Neural cell (in vitro differentiated cells): ENCODE measurements around the gene AP5Z1. TPM values are rescaled to one million over a fixed set of nuclear protein-coding genes. Genes with fewer than 3 reads are reported as not detected.

ENCODE experiments used
- H2AFZ ChIP-seq: fragments of 200-600, 300-800 bp; sonication (generic), shearing (Covaris generic); 2 replicates; pipeline ENCODE4 v1.6.0; 2014; ENCODE audit warnings: low read depth, mild to moderate bottlenecking, antibody characterized with exemption, low read length, moderate library complexity
- H3F3A ChIP-seq: fragments of 200-600 bp; shearing (Covaris generic); 2 replicates; pipeline ENCODE4 v1.6.1; 2016; ENCODE audit warnings: mild to moderate bottlenecking, moderate library complexity, mixed read lengths, antibody characterized with exemption, low read length; ENCODE audit not compliant: insufficient read depth, poor library complexity, severe bottlenecking
- H3K27ac ChIP-seq: fragments of 200-600, 300-800 bp; sonication (generic), shearing (Covaris generic); 2 replicates; pipeline ENCODE4 v1.5.1; 2014; ENCODE audit warnings: mild to moderate bottlenecking, low read length, moderate library complexity
- H3K27me3 ChIP-seq: fragments of 300-800, 200-600 bp; sonication (generic), shearing (Covaris generic); 2 replicates; pipeline ENCODE4 v1.6.0; 2014; ENCODE audit warnings: mild to moderate bottlenecking, low read depth, low read length, moderate library complexity; ENCODE audit not compliant: insufficient read depth
- H3K36me3 ChIP-seq: fragments of 300-800, 200-600 bp; sonication (generic), shearing (Covaris generic); 2 replicates; pipeline ENCODE4 v1.5.1; 2014; ENCODE audit warnings: mild to moderate bottlenecking, antibody characterized with exemption, low read length, moderate library complexity; ENCODE audit not compliant: insufficient read depth
- H3K4me2 ChIP-seq: fragments of 300-800, 200-600 bp; sonication (generic), shearing (Covaris generic); 2 replicates; pipeline ENCODE4 v1.6.0; 2014; ENCODE audit warnings: mild to moderate bottlenecking, low read length
- H3K4me3 ChIP-seq: fragments of 300-800, 200-600 bp; sonication (generic), shearing (Covaris generic); 2 replicates; pipeline ENCODE4 v1.5.1; 2014; ENCODE audit warnings: mild to moderate bottlenecking, low read length, moderate library complexity
- H3K79me2 ChIP-seq: fragments of 200-600 bp; shearing (Covaris generic); replicated peaks from 2 replicates; pipeline ENCODE4 v1.6.0; 2014; ENCODE audit warnings: mild to moderate bottlenecking, low read length, moderate library complexity; ENCODE audit not compliant: insufficient read depth
- H3K9ac ChIP-seq: fragments of 300-800, 200-600 bp; sonication (generic), shearing (Covaris generic); 2 replicates; pipeline ENCODE4 v1.6.1; 2016; ENCODE audit warnings: mild to moderate bottlenecking, low read length, mixed read lengths
- H3K9me2 ChIP-seq: fragments of 200-600 bp; shearing (Covaris generic); 2 replicates; pipeline ENCODE4 v1.6.1; 2016; ENCODE audit warnings: mild to moderate bottlenecking, low read length, mixed read lengths; ENCODE audit not compliant: insufficient read depth
- H3K9me3 ChIP-seq: fragments of 200-600, 300-800 bp; sonication (generic), shearing (Covaris generic); 2 replicates; pipeline ENCODE4 v1.6.1; 2016; ENCODE audit warnings: mild to moderate bottlenecking, mixed run types, low read length, moderate library complexity, mixed read lengths
- H4K20me1 ChIP-seq: fragments of 200-600 bp; shearing (Covaris generic); 2 replicates; pipeline ENCODE4 v1.6.1; 2016; ENCODE audit warnings: mild to moderate bottlenecking, mixed run types; ENCODE audit not compliant: insufficient read depth
- EP300 ChIP-seq: fragments of 450-650 bp; conservative IDR thresholded peaks from 2 replicates; pipeline ENCODE4 v1.6.1; 2014; ENCODE audit warnings: antibody characterized with exemption, mild to moderate bottlenecking, moderate library complexity; ENCODE audit not compliant: poor library complexity, severe bottlenecking
- EZH2 ChIP-seq: fragments of 200-600, 300-800 bp; shearing (Covaris generic), sonication (generic); IDR thresholded peaks from 2 replicates; pipeline ENCODE4 v1.6.1; 2014; ENCODE audit warnings: antibody characterized with exemption, low read length, borderline replicate concordance, mild to moderate bottlenecking; ENCODE audit not compliant: insufficient read depth, poor library complexity, severe bottlenecking
- MXI1 ChIP-seq: fragments of 450-650 bp; conservative IDR thresholded peaks from 2 replicates; pipeline ENCODE4 v1.6.1; 2014; ENCODE audit warnings: antibody characterized with exemption, mild to moderate bottlenecking; ENCODE audit not compliant: poor library complexity, severe bottlenecking
- POLR2AphosphoS5 ChIP-seq: IDR thresholded peaks from 2 replicates; pipeline ENCODE4 v1.6.1; 2012
- RAD21 ChIP-seq: fragments of 450-650 bp; conservative IDR thresholded peaks from 2 replicates; pipeline ENCODE4 v1.6.1; 2014; ENCODE audit warnings: antibody characterized with exemption, mild to moderate bottlenecking, moderate library complexity
- SMC3 ChIP-seq: fragments of 450-650 bp; conservative IDR thresholded peaks from 2 replicates; pipeline ENCODE4 v1.6.1; 2014; ENCODE audit warnings: antibody characterized with exemption, mild to moderate bottlenecking, moderate library complexity; ENCODE audit not compliant: poor library complexity
- TAF1 ChIP-seq: IDR thresholded peaks from 2 replicates; pipeline ENCODE4 v1.6.1; 2012; ENCODE audit warnings: low read depth
- polyA plus RNA-seq: library from polyadenylated mRNA; depleted of rRNA; stranded (reverse); fragments of >200 nt; gene quantifications from 2 replicates; pipeline ENCODE4 v1.2.3, GENCODE V29; 2014
- TF ChIP-seq, protein P1 (sequence below): IDR thresholded peaks from 2 replicates; pipeline ENCODE4 v1.6.1; 2012; ENCODE audit warnings: borderline replicate concordance
- TF ChIP-seq, protein P2 (sequence below): fragments of 450-650 bp; IDR thresholded peaks from 2 replicates; pipeline ENCODE4 v1.5.1; 2014; ENCODE audit warnings: antibody characterized with exemption, mild to moderate bottlenecking, moderate library complexity; ENCODE audit not compliant: poor library complexity, severe bottlenecking

The AP5Z1 gene
- polyA plus RNA-seq, 1 donor from 2014 or later, result 36.9 TPM

DNA sequence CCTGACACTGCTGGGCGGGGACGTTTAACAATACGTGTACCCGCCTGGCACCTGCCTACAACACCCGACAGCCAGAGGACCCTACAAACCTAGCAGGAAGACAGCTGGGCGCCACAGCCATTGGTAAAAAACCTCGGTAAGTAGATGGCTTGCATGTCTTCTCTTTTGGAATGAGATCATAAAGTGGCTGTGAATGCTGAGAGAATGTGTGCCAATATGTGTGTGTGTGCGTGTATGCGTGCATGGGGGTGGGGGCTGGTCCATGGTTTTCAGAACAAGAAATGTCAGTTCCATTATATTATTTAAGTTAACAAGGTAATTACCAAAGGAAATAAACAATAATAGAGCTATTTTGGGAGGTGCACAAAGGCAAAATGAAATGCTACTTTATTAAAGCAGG is 47.3 kb downstream of the AP5Z1 start:
- Histone ChIP-seq H3K27me3 (no peaks in the 10 kb centered on the region), H3K79me2 (no peaks in the 10 kb centered on the region)
- TF ChIP-seq, protein P1, sequence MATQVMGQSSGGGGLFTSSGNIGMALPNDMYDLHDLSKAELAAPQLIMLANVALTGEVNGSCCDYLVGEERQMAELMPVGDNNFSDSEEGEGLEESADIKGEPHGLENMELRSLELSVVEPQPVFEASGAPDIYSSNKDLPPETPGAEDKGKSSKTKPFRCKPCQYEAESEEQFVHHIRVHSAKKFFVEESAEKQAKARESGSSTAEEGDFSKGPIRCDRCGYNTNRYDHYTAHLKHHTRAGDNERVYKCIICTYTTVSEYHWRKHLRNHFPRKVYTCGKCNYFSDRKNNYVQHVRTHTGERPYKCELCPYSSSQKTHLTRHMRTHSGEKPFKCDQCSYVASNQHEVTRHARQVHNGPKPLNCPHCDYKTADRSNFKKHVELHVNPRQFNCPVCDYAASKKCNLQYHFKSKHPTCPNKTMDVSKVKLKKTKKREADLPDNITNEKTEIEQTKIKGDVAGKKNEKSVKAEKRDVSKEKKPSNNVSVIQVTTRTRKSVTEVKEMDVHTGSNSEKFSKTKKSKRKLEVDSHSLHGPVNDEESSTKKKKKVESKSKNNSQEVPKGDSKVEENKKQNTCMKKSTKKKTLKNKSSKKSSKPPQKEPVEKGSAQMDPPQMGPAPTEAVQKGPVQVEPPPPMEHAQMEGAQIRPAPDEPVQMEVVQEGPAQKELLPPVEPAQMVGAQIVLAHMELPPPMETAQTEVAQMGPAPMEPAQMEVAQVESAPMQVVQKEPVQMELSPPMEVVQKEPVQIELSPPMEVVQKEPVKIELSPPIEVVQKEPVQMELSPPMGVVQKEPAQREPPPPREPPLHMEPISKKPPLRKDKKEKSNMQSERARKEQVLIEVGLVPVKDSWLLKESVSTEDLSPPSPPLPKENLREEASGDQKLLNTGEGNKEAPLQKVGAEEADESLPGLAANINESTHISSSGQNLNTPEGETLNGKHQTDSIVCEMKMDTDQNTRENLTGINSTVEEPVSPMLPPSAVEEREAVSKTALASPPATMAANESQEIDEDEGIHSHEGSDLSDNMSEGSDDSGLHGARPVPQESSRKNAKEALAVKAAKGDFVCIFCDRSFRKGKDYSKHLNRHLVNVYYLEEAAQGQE, result no peak
- TF ChIP-seq, protein P2, sequence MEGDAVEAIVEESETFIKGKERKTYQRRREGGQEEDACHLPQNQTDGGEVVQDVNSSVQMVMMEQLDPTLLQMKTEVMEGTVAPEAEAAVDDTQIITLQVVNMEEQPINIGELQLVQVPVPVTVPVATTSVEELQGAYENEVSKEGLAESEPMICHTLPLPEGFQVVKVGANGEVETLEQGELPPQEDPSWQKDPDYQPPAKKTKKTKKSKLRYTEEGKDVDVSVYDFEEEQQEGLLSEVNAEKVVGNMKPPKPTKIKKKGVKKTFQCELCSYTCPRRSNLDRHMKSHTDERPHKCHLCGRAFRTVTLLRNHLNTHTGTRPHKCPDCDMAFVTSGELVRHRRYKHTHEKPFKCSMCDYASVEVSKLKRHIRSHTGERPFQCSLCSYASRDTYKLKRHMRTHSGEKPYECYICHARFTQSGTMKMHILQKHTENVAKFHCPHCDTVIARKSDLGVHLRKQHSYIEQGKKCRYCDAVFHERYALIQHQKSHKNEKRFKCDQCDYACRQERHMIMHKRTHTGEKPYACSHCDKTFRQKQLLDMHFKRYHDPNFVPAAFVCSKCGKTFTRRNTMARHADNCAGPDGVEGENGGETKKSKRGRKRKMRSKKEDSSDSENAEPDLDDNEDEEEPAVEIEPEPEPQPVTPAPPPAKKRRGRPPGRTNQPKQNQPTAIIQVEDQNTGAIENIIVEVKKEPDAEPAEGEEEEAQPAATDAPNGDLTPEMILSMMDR, result no peak
- TF ChIP-seq EP300, result no peak
- TF ChIP-seq RAD21, result no peak
- no peak for TF ChIP-seq POLR2AphosphoS5
- TF ChIP-seq EZH2, result no peak

DNA sequence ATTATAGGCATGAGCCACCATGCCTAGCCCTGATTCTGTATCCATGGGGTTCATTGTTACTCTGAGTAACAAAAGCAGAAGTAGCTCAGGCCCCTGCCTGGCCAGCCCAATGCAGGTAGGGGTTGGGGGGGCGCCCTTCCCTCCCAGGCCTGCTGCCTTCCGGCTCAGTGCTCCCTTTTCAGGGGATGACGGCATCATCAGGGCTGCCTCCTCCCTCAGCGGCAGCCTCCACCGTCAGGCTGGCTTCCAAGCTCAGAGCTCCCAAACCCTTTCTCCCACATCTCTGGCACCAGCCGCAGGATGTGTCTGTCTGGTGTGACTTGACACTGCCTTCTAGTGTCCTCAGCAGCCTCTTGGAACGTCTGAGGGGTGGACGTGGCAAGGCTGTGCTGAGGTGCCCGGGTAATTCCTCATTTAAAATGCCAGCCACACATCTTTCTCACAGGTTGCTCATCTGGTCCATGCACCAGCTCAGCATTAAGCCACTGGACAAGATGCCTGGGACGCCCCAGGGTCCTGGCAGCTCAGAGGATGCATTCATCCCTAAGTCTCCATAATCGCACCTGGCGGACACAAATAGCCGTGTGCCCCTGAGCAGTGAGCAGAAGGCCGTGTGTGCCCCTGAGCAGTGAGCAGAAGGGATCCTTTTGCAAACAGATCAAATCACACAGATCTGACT is 48.2 kb downstream of the AP5Z1 start:
- Histone ChIP-seq H3K79me2 (no peaks in the 10 kb centered on the region), H3K27ac (no peak overlapping the region), H4K20me1 (no peaks in the 10 kb centered on the region), H3F3A (no peaks in the 10 kb centered on the region), H3K9me3 (no peaks in the 10 kb centered on the region), H3K4me2 (no peak overlapping the region), H3K9ac (no peak overlapping the region), H2AFZ (no peak overlapping the region), H3K27me3 (no peaks in the 10 kb centered on the region), H3K9me2 (no peaks in the 10 kb centered on the region), H3K4me3 (no peak overlapping the region), H3K36me3 (no peaks in the 10 kb centered on the region)
- TF ChIP-seq EZH2 (no peak), TAF1 (no peak), MXI1 (no peak), SMC3 (no peak), EP300 (no peak), POLR2AphosphoS5 (no peak), RAD21 (no peak)
- TF ChIP-seq, protein P2, result no peak
- TF ChIP-seq, protein P1, result no peak

More for the DNA sequence above, 47.3 kb downstream of the AP5Z1 start:
- H3K4me2 ChIP-seq, result no peak overlapping the region
- no peak overlapping the region for H2AFZ ChIP-seq
- no peaks in the 10 kb centered on the region for H3F3A ChIP-seq
- no peaks in the 10 kb centered on the region for H3K9me3 ChIP-seq
- H3K9me2 ChIP-seq, result no peaks in the 10 kb centered on the region
- H3K36me3 ChIP-seq, result no peaks in the 10 kb centered on the region
- no peak overlapping the region for H3K27ac ChIP-seq
- no peak overlapping the region for H3K9ac ChIP-seq
- H3K4me3 ChIP-seq, result no peak overlapping the region
- H4K20me1 ChIP-seq, result no peaks in the 10 kb centered on the region
